ENCODE data around the gene CLCF1.
"Not testable (repeated sequence)": the region's sequence is repeated elsewhere in the genome, so short reads cannot be mapped to it uniquely, and the experiment has no call there.

The CLCF1 gene

GRCh38 chr11:67345247-67345919 is 28.0 kb downstream of the CLCF1 start:
- peaks cover 51% of the 10 kb centered on the region for H3K4me1 ChIP-seq (ENCODE audit: control insufficient read depth, insufficient read depth, low read length)
- H3K4me3 ChIP-seq (ENCODE audit: low read length) = no peak overlapping the region
- peak overlapping the region; percentile 3 for H3K9ac ChIP-seq (ENCODE audit: low read length)
- H3K9me3 ChIP-seq (ENCODE audit: control insufficient read depth, low read length) = no peaks in the 10 kb centered on the region
- no peaks in the 10 kb centered on the region for H3K36me3 ChIP-seq (ENCODE audit: control insufficient read depth, insufficient read depth, low read length)
- no peaks in the 10 kb centered on the region for H3K27me3 ChIP-seq (ENCODE audit: control insufficient read depth, insufficient read depth, low read length)

- H3K27me3 ChIP-seq (ENCODE audit: control insufficient read depth, insufficient read depth, low read length) = no peaks in the 10 kb centered on the region
- no peaks in the 10 kb centered on the region for H3K36me3 ChIP-seq (ENCODE audit: control insufficient read depth, insufficient read depth, low read length)
- H3K4me1 ChIP-seq (ENCODE audit: control insufficient read depth, insufficient read depth, low read length) = peaks cover 45% of the 10 kb centered on the region
- H3K4me3 ChIP-seq (ENCODE audit: low read length) = no peak overlapping the region
- no peak overlapping the region for H3K9ac ChIP-seq (ENCODE audit: low read length)
- H3K9me3 ChIP-seq (ENCODE audit: control insufficient read depth, low read length) = no peaks in the 10 kb centered on the region
Measured at GRCh38 chr11:67344264-67344663, 29.1 kb downstream of the CLCF1 start.

GRCh38 chr11:67337257-67337656 is 36.1 kb downstream of the CLCF1 start:
- no peaks in the 10 kb centered on the region for H3K4me1 ChIP-seq (ENCODE audit: control insufficient read depth, insufficient read depth, low read length)

GRCh38 chr11:67332081-67332691 is 41.2 kb downstream of the CLCF1 start:
- no peaks in the 10 kb centered on the region for H3K27me3 ChIP-seq (ENCODE audit: control insufficient read depth, insufficient read depth, low read length)
- no peaks in the 10 kb centered on the region for H3K4me1 ChIP-seq (ENCODE audit: control insufficient read depth, insufficient read depth, low read length)
- no peak overlapping the region for H3K9ac ChIP-seq (ENCODE audit: low read length)

More at GRCh38 chr11:67337257-67337656, 36.1 kb downstream of the CLCF1 start:
- H3K27me3 ChIP-seq (ENCODE audit: control insufficient read depth, insufficient read depth, low read length) = no peaks in the 10 kb centered on the region
- H3K36me3 ChIP-seq (ENCODE audit: control insufficient read depth, insufficient read depth, low read length) = no peaks in the 10 kb centered on the region
- no peaks in the 10 kb centered on the region for H3K9me3 ChIP-seq (ENCODE audit: control insufficient read depth, low read length)
- H3K9ac ChIP-seq (ENCODE audit: low read length) = no peak overlapping the region
- no peak overlapping the region for H3K4me3 ChIP-seq (ENCODE audit: low read length)

GRCh38 chr11:67323526-67323925 is 49.9 kb downstream of the CLCF1 start:
- H3K9me3 ChIP-seq (ENCODE audit: control insufficient read depth, low read length) = no peaks in the 10 kb centered on the region
- no peaks in the 10 kb centered on the region for H3K27me3 ChIP-seq (ENCODE audit: control insufficient read depth, insufficient read depth, low read length)
- no peak overlapping the region for H3K9ac ChIP-seq (ENCODE audit: low read length)
- peaks cover 16% of the 10 kb centered on the region for H3K4me1 ChIP-seq (ENCODE audit: control insufficient read depth, insufficient read depth, low read length)
- no peak overlapping the region for H3K4me3 ChIP-seq (ENCODE audit: low read length)
- no peaks in the 10 kb centered on the region for H3K36me3 ChIP-seq (ENCODE audit: control insufficient read depth, insufficient read depth, low read length)

More at GRCh38 chr11:67332081-67332691, 41.2 kb downstream of the CLCF1 start:
- Histone ChIP-seq H3K36me3 (ENCODE audit: control insufficient read depth, insufficient read depth, low read length) (no peaks in the 10 kb centered on the region), H3K9me3 (ENCODE audit: control insufficient read depth, low read length) (no peaks in the 10 kb centered on the region), H3K4me3 (ENCODE audit: low read length) (no peak overlapping the region)

- no peak overlapping the region for H3K9ac ChIP-seq (ENCODE audit: low read length)
Measured at GRCh38 chr11:67322049-67322448, 51.3 kb downstream of the CLCF1 start.

GRCh38 chr11:67321313-67321871 is 52.0 kb downstream of the CLCF1 start:
- Histone ChIP-seq H3K36me3 (ENCODE audit: control insufficient read depth, insufficient read depth, low read length) (no peaks in the 10 kb centered on the region), H3K27me3 (ENCODE audit: control insufficient read depth, insufficient read depth, low read length) (no peaks in the 10 kb centered on the region), H3K4me3 (ENCODE audit: low read length) (no peak overlapping the region), H3K9me3 (ENCODE audit: control insufficient read depth, low read length) (no peaks in the 10 kb centered on the region), H3K9ac (ENCODE audit: low read length) (no peak overlapping the region), H3K4me1 (ENCODE audit: control insufficient read depth, insufficient read depth, low read length) (peaks cover 19% of the 10 kb centered on the region)

More at GRCh38 chr11:67322049-67322448, 51.3 kb downstream of the CLCF1 start:
- Histone ChIP-seq H3K27me3 (ENCODE audit: control insufficient read depth, insufficient read depth, low read length) (no peaks in the 10 kb centered on the region), H3K36me3 (ENCODE audit: control insufficient read depth, insufficient read depth, low read length) (no peaks in the 10 kb centered on the region), H3K4me1 (ENCODE audit: control insufficient read depth, insufficient read depth, low read length) (peaks cover 19% of the 10 kb centered on the region), H3K4me3 (ENCODE audit: low read length) (no peak overlapping the region), H3K9me3 (ENCODE audit: control insufficient read depth, low read length) (no peaks in the 10 kb centered on the region)

- no peaks in the 10 kb centered on the region for H3K9me3 ChIP-seq (ENCODE audit: control insufficient read depth, low read length)
- no peaks in the 10 kb centered on the region for H3K27me3 ChIP-seq (ENCODE audit: control insufficient read depth, insufficient read depth, low read length)
- peaks cover 24% of the 10 kb centered on the region for H3K4me1 ChIP-seq (ENCODE audit: control insufficient read depth, insufficient read depth, low read length)
- H3K4me3 ChIP-seq (ENCODE audit: low read length) = no peak overlapping the region
- no peaks in the 10 kb centered on the region for H3K36me3 ChIP-seq (ENCODE audit: control insufficient read depth, insufficient read depth, low read length)
- H3K9ac ChIP-seq (ENCODE audit: low read length) = no peak overlapping the region
Measured at GRCh38 chr11:67320691-67321090, 52.7 kb downstream of the CLCF1 start.

GRCh38 chr11:67320011-67320410 is 53.4 kb downstream of the CLCF1 start:
- Histone ChIP-seq H3K36me3 (ENCODE audit: control insufficient read depth, insufficient read depth, low read length) (no peaks in the 10 kb centered on the region), H3K9me3 (ENCODE audit: control insufficient read depth, low read length) (no peaks in the 10 kb centered on the region), H3K4me1 (ENCODE audit: control insufficient read depth, insufficient read depth, low read length) (peaks cover 24% of the 10 kb centered on the region), H3K4me3 (ENCODE audit: low read length) (no peak overlapping the region), H3K9ac (ENCODE audit: low read length) (no peak overlapping the region), H3K27me3 (ENCODE audit: control insufficient read depth, insufficient read depth, low read length) (no peaks in the 10 kb centered on the region)

- Histone ChIP-seq H3K4me1 (ENCODE audit: control insufficient read depth, insufficient read depth, low read length) (peaks cover 30% of the 10 kb centered on the region), H3K9ac (ENCODE audit: low read length) (peak overlapping the region; percentile 94), H3K4me3 (ENCODE audit: low read length) (peak overlapping the region; percentile 89)
- H3K36me3 ChIP-seq (ENCODE audit: control insufficient read depth, insufficient read depth, low read length); H3K9me3 ChIP-seq (ENCODE audit: control insufficient read depth, low read length); H3K27me3 ChIP-seq (ENCODE audit: control insufficient read depth, insufficient read depth, low read length): not testable (repeated sequence)
Measured at GRCh38 chr11:67318876-67319275, 54.5 kb downstream of the CLCF1 start.

- H3K9ac ChIP-seq (ENCODE audit: low read length) = peak overlapping the region; percentile 94
- H3K4me1 ChIP-seq (ENCODE audit: control insufficient read depth, insufficient read depth, low read length) = peaks cover 38% of the 10 kb centered on the region
- H3K27me3 ChIP-seq (ENCODE audit: control insufficient read depth, insufficient read depth, low read length) = no peaks in the 10 kb centered on the region
- H3K4me3 ChIP-seq (ENCODE audit: low read length) = peak overlapping the region; percentile 89
- H3K36me3 ChIP-seq (ENCODE audit: control insufficient read depth, insufficient read depth, low read length) = no peaks in the 10 kb centered on the region
- H3K9me3 ChIP-seq (ENCODE audit: control insufficient read depth, low read length) = no peaks in the 10 kb centered on the region
Measured at GRCh38 chr11:67317888-67318555, 55.4 kb downstream of the CLCF1 start.

Data from mucosa of stomach (tissue), 1 donor.